H9 (cell line): Measurements from ENCODE around the gene FCGBP. TPM values are rescaled to one million over a fixed set of nuclear protein-coding genes. Genes with fewer than 3 reads are reported as not detected.
A peak's percentile ranks its signal among the peaks of the same experiment; 100 is the strongest.

Source experiments
- DNase-seq: peaks from one replicate; pipeline ENCODE4 v3.0.0-alpha.2; 2017
- H2AFZ ChIP-seq: one replicate; pipeline ENCODE4 v1.6.1; 2013; ENCODE audit warnings: mild to moderate bottlenecking, low read length, control low read depth, moderate library complexity
- H2AK5ac ChIP-seq: 2 replicates; pipeline ENCODE4 v1.6.1; 2013; ENCODE audit warnings: low read length, control low read depth, mixed read lengths; ENCODE audit not compliant: insufficient read length
- H2BK120ac ChIP-seq: one replicate; pipeline ENCODE4 v1.6.1; 2013; ENCODE audit warnings: low read depth, mild to moderate bottlenecking, low read length, control low read depth, inconsistent platforms; ENCODE audit not compliant: poor library complexity, severe bottlenecking
- H2BK12ac ChIP-seq: 2 replicates; pipeline ENCODE4 v1.6.1; 2013; ENCODE audit warnings: low read length, control low read depth, mixed read lengths, low read depth; ENCODE audit not compliant: insufficient read length
- H2BK15ac ChIP-seq: 2 replicates; pipeline ENCODE4 v1.6.1; 2013; ENCODE audit warnings: low read depth, low read length, control low read depth
- H2BK20ac ChIP-seq: one replicate; pipeline ENCODE4 v1.6.1; 2013; ENCODE audit warnings: low read depth, mild to moderate bottlenecking, low read length, control low read depth, inconsistent platforms; ENCODE audit not compliant: poor library complexity, severe bottlenecking
- H2BK5ac ChIP-seq: 2 replicates; pipeline ENCODE4 v1.6.1; 2013; ENCODE audit warnings: low read length, control low read depth, mixed read lengths; ENCODE audit not compliant: insufficient read length
- H3K14ac ChIP-seq: 2 replicates; pipeline ENCODE4 v1.6.1; 2013; ENCODE audit warnings: low read length, control low read depth; ENCODE audit not compliant: insufficient read depth
- H3K18ac ChIP-seq: 2 replicates; pipeline ENCODE4 v1.6.1; 2013; ENCODE audit warnings: low read depth, mild to moderate bottlenecking, mixed read lengths, low read length, control low read depth; ENCODE audit not compliant: insufficient read length
- H3K23ac ChIP-seq: 2 replicates; pipeline ENCODE4 v1.6.1; 2013; ENCODE audit warnings: low read length, control low read depth, mixed read lengths, low read depth; ENCODE audit not compliant: insufficient read length
- H3K23me2 ChIP-seq: 2 replicates; pipeline ENCODE4 v1.6.1; 2013; ENCODE audit warnings: low read depth, mild to moderate bottlenecking, mixed read lengths, low read length, control low read depth; ENCODE audit not compliant: insufficient read length, poor library complexity, severe bottlenecking
- H3K27ac ChIP-seq: 2 replicates; pipeline ENCODE4 v1.5.1; 2013; ENCODE audit warnings: low read length, control low read depth, mixed read lengths, low read depth; ENCODE audit not compliant: insufficient read length
- H3K27me3 ChIP-seq: 2 replicates; pipeline ENCODE4 v1.6.1; 2013; ENCODE audit warnings: low read length, control low read depth, inconsistent platforms; ENCODE audit not compliant: insufficient read depth
- H3K4ac ChIP-seq: 2 replicates; pipeline ENCODE4 v1.6.1; 2013; ENCODE audit warnings: low read depth, mild to moderate bottlenecking, control low read depth, inconsistent platforms, low read length, moderate library complexity
- H3K4me1 ChIP-seq: 2 replicates; pipeline ENCODE4 v1.6.1; 2013; ENCODE audit warnings: low read length, control low read depth, inconsistent platforms; ENCODE audit not compliant: insufficient read depth
- H3K4me2 ChIP-seq: 2 replicates; pipeline ENCODE4 v1.6.1; 2013; ENCODE audit warnings: low read length, control low read depth, mixed read lengths; ENCODE audit not compliant: insufficient read length, insufficient read depth
- H3K56ac ChIP-seq: 2 replicates; pipeline ENCODE4 v1.6.1; 2013; ENCODE audit warnings: low read depth, mild to moderate bottlenecking, mixed read lengths, low read length, control low read depth; ENCODE audit not compliant: insufficient read length
- H3K79me1 ChIP-seq: 2 replicates; pipeline ENCODE4 v1.6.1; 2013; ENCODE audit warnings: low read depth, mild to moderate bottlenecking, moderate library complexity, low read length, control low read depth, inconsistent platforms; ENCODE audit not compliant: insufficient read depth, poor library complexity, severe bottlenecking
- H3K79me2 ChIP-seq: 2 replicates; pipeline ENCODE4 v1.6.1; 2013; ENCODE audit warnings: low read length, control low read depth, inconsistent platforms; ENCODE audit not compliant: insufficient read depth
- H3K9ac ChIP-seq: 2 replicates; pipeline ENCODE4 v1.6.1; 2013; ENCODE audit warnings: low read length, control low read depth, mixed read lengths; ENCODE audit not compliant: insufficient read length; ENCODE audit errors: extremely low read depth
- H3K9me3 ChIP-seq: one replicate; pipeline ENCODE4 v1.6.1; 2013; ENCODE audit warnings: low read depth, low read length, inconsistent platforms; ENCODE audit not compliant: control insufficient read depth
- H3T11ph ChIP-seq: one replicate; pipeline ENCODE4 v1.6.1; 2013; ENCODE audit warnings: mild to moderate bottlenecking, low read length, control low read depth, inconsistent platforms
- H4K20me1 ChIP-seq: one replicate; pipeline ENCODE4 v1.6.1; 2013; ENCODE audit not compliant: control insufficient read depth, insufficient read length, insufficient read depth
- H4K5ac ChIP-seq: 2 replicates; pipeline ENCODE4 v1.6.1; 2013; ENCODE audit warnings: low read depth, mild to moderate bottlenecking, mixed read lengths, low read length, control low read depth; ENCODE audit not compliant: insufficient read length
- H4K8ac ChIP-seq: replicated peaks from 2 replicates; pipeline ENCODE4 v1.6.1; 2013; ENCODE audit warnings: low read length, control low read depth, mixed read lengths, low read depth; ENCODE audit not compliant: insufficient read length
- H4K91ac ChIP-seq: 2 replicates; pipeline ENCODE4 v1.6.1; 2013; ENCODE audit warnings: low read depth, mild to moderate bottlenecking, moderate library complexity, mixed read lengths, low read length, control low read depth; ENCODE audit not compliant: insufficient read length
- H3K27ac Mint-ChIP-seq, 3 experiments: 2 replicates in 2 of 3; 3 replicates in 1 of 3; pipeline ENCODE4 v1.8.0; 2020 to 2021; ENCODE audit warnings: mixed read lengths in 3 of 3, mild to moderate bottlenecking in 1 of 3, moderate library complexity in 1 of 3
- H3K27me3 Mint-ChIP-seq: 2 replicates; pipeline ENCODE4 v1.8.0; 2021; ENCODE audit warnings: low read depth, mild to moderate bottlenecking, moderate library complexity, mixed read lengths
- H3K36me3 Mint-ChIP-seq, 3 experiments: 2 replicates in 2 of 3; 3 replicates in 1 of 3; pipeline ENCODE4 v1.8.0; 2020 to 2021; ENCODE audit warnings: low read depth in 3 of 3, mixed read lengths in 3 of 3; ENCODE audit not compliant: insufficient read depth in 1 of 3
- H3K4me1 Mint-ChIP-seq, 2 experiments: 2 replicates each; pipeline ENCODE4 v1.8.0; 2020; ENCODE audit warnings: mixed read lengths in 2 of 2
- H3K4me3 Mint-ChIP-seq, 2 experiments: 2 replicates in 1 of 2; 3 replicates in 1 of 2; pipeline ENCODE4 v1.8.0; 2020 to 2021; ENCODE audit warnings: mild to moderate bottlenecking in 2 of 2, mixed read lengths in 2 of 2, moderate library complexity in 1 of 2
- H3K9me3 Mint-ChIP-seq, 2 experiments: 2 replicates in 1 of 2; 3 replicates in 1 of 2; pipeline ENCODE4 v1.8.0; 2020; ENCODE audit warnings: mild to moderate bottlenecking in 2 of 2, mixed read lengths in 2 of 2, moderate library complexity in 1 of 2
- CTCF ChIP-seq: fragments of 200-600 bp; sonication (generic); conservative IDR thresholded peaks from 3 replicates; pipeline ENCODE4 v1.8.0; 2021; ENCODE audit warnings: antibody characterized with exemption, mild to moderate bottlenecking
- WGBS: extraction: QIAGEN DNeasy Blood & Tissue Kit; methylation state at CpG from one replicate; pipeline ENCODE4 v1.1.7; 2013; ENCODE audit warnings: missing lambda C conversion rate, low lambda C conversion rate, mixed read lengths; ENCODE audit not compliant: insufficient read length; ENCODE audit errors: extremely low coverage; 5-methylcytosine and 5-hydroxymethylcytosine counted together
- total RNA-seq: library from RNA; stranded (reverse); gene quantifications from 2 replicates; pipeline ENCODE4 v1.2.1, GENCODE V29; 2021

FCGBP gene
- total RNA-seq, 1 experiment from 2014 or later, result 0.13 TPM

- Histone ChIP-seq H3K4me1 (peaks cover 7% of the 10 kb centered on the region; the same call in 1 of the 2 replicates), H2BK15ac (no peak overlapping the region), H3K23ac (no peak overlapping the region), H3K23me2 (peaks cover 4% of the 10 kb centered on the region), H4K20me1 (no peaks in the 10 kb centered on the region), H3K4me2 (peak overlapping the region; percentile 87), H3K56ac (no peak overlapping the region), H3K9me3 (no peaks in the 10 kb centered on the region), H2BK120ac (no peak overlapping the region), H3K18ac (no peak overlapping the region), H2BK20ac (no peak overlapping the region), H3K79me1 (peaks cover 5% of the 10 kb centered on the region), H2BK12ac (no peak overlapping the region), H2AFZ (no peak overlapping the region), H3K79me2 (peaks cover 8% of the 10 kb centered on the region; the same call in 1 of the 2 replicates), H3K14ac (peak overlapping the region; percentile 36; the same call in 1 of the 2 replicates), H2BK5ac (no peak overlapping the region), H3K4ac (no peak overlapping the region), H3K27ac (no peak overlapping the region), H3K9ac (peak overlapping the region; percentile 68), H2AK5ac (no peak overlapping the region), H4K91ac (no peak overlapping the region), H3T11ph (no peak overlapping the region), H3K27me3 (no peaks in the 10 kb centered on the region; the same call in none of the 2 replicates), H4K8ac (no peak overlapping the region), H4K5ac (no peak overlapping the region)
- Mint-ChIP-seq H3K27me3 (no peaks in the 10 kb centered on the region; the same call in 1 of the 2 replicates), H3K36me3 (peaks cover 28 to 37% (median 34%) of the 10 kb centered on the region in 3 experiments), H3K4me3 (peak overlapping the region; percentile 99), H3K27ac (peak overlapping the region in 2 of 3 experiments; percentile 98; a peak in 5 of 7 replicates), H3K9me3 (0 out of 5 replicates have a peak, but pooled peaks cover 0 to 4% of the 10 kb centered on the region in 2 experiments), H3K4me1 (peaks cover 14 to 18% of the 10 kb centered on the region in 2 experiments)
- DNase-seq, result no peak
- TF ChIP-seq CTCF, result no peak
- no CpG with 5 or more reads among the region's 13 CpGs for WGBS
These were observed 35.4 kb upstream of the FCGBP start for GRCh38 chr19:39969681-39970424.
